Right ventricle myocardium inferior (tissue), 1 donor: Measurements from ENCODE around the gene DYRK4. TPM values are rescaled to one million over a fixed set of nuclear protein-coding genes. Genes with fewer than 3 reads are reported as not detected.

ENCODE experiments used
- ATAC-seq: fragments of 200-7000 bp; cut with Tn5 transposase; one replicate; pipeline ENCODE4 v1.9.1; 2020; ENCODE audit warnings: mild to moderate bottlenecking, moderate library complexity
- DNase-seq: peaks from one replicate; pipeline ENCODE4 v3.0.0; 2021; ENCODE audit errors: missing footprints
- intact Hi-C: fragments of 100-400 bp; cut with DNase I; formaldehyde crosslinking; loops from one replicate; pipeline ENCODE4 v1.11.0; 2022
- total RNA-seq: library from RNA; stranded (reverse); fragmentation: NEBNext Ultra II Directional; extraction: Animal tissue kit (Norgen Biotek cat#: 25700); gene quantifications from one replicate; pipeline ENCODE4 v1.2.1, GENCODE V29; 2021
- donor health status: DM: no; HTN: yes; CAD: no; lungs with severe emphysema.

DYRK4 gene
- total RNA-seq, 1 donor from 2014 or later = 22.7 TPM

- DNase-seq = no peak
- intact Hi-C loops = no loop called here
- ATAC-seq = no peak
Measured at GRCh38 chr12:4603421-4603820, 41.4 kb downstream of the DYRK4 start.

GRCh38 chr12:4603946-4604345, 41.9 kb downstream of the DYRK4 start:
- ATAC-seq = no peak
- DNase-seq = no peak
- intact Hi-C loops = no loop called here

DNA sequence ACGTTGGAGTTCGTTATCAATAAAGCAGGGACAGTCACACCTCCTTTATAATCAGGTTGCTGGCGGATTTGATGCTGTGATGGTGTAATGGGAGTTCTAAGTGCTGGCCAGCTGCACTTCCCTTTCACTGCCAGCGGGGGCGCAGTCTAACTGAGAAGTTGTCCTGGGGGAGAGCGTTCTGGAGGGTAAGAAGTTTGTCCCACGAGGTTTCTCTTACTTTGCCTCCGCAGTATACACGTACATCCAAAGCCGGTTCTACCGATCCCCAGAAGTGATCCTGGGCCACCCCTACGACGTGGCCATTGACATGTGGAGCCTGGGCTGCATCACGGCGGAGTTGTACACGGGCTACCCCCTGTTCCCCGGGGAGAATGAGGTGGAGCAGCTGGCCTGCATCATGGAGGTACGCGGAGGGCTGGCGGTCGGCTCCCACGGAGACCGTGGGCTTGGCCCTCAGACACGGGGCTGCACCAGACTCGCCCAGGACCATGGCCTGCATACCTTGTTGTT, 42.7 kb downstream of the DYRK4 start:
- DNase-seq (peak; percentile 88), ATAC-seq (peak; percentile 93)
- intact Hi-C loops = no loop called here

GRCh38 chr12:4607056-4607455, 45.0 kb downstream of the DYRK4 start:
- DNase-seq = no peak
- intact Hi-C loops = no loop called here
- ATAC-seq = no peak

GRCh38 chr12:4609071-4609470, 47.1 kb downstream of the DYRK4 start:
- ATAC-seq (no peak), DNase-seq (no peak)
- intact Hi-C loops = no loop called here

DNA sequence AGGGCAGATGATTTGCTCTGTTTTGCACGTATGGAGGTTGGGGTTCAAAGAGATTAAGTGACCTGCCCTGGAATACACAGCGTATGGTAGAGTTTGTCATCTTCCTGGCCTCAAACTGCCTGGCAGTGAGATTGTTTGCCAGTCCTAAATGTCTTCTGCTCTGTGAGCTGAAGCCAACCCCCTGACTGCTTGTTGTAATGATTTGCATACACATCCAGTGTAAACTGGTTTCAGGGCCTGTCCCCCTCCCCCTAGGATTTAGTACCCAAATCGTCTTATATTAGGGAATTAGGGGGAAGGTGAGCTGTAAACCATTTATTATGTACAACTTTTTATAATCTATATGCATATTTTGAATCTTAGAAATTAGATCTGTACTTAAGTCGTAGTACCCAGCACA, 48.5 kb downstream of the DYRK4 start:
- DNase-seq (no peak), ATAC-seq (no peak)
- intact Hi-C loops = no loop called here

GRCh38 chr12:4615667-4616066, 53.7 kb downstream of the DYRK4 start:
- ATAC-seq (no peak), DNase-seq (no peak)
- intact Hi-C loops = no loop called here

DNA sequence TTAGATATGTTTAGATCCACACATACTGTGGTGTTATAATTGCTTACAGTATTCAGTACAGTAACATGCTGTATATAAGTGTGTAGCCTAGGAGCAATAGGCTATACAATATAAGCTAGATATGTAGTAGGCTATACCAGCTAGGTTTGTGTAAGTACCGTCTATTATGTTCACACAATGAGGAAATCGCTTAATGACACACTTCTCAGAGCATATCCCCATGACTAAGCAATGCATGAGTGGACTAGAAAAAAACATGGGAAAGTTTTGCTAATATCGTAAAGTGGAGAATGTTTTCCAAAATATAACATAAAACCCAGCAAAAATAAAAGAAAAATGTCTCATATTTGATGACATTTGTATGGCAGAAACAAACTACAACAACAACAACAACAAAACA, 59.5 kb downstream of the DYRK4 start:
- no peak for ATAC-seq
- intact Hi-C loops = no loop called here
- DNase-seq = no peak

DNA sequence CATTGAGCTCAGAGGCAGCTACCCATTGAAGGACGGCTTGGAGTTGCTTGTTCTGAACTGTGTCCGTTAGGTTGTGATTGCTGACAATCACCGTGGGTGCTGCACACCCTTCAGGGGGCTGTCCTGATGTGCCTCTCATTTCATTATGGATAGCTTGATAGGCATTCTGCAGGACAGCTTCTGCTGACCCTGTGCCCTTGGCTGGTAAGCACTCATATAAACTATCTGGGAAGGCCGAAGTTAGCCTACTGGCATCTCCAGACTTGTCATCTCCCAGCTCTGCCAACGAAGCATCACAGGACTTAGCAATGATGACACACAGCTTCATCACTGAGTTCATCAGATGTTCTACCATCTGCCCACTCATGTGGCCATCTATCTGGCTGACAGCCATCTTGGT, 64.5 kb downstream of the DYRK4 start:
- DNase-seq (no peak), ATAC-seq (no peak)
- intact Hi-C loops = no loop called here

GRCh38 chr12:4628406-4628805, 66.4 kb downstream of the DYRK4 start:
- DNase-seq (no peak), ATAC-seq (no peak)
- intact Hi-C loops = no loop called here

DNA sequence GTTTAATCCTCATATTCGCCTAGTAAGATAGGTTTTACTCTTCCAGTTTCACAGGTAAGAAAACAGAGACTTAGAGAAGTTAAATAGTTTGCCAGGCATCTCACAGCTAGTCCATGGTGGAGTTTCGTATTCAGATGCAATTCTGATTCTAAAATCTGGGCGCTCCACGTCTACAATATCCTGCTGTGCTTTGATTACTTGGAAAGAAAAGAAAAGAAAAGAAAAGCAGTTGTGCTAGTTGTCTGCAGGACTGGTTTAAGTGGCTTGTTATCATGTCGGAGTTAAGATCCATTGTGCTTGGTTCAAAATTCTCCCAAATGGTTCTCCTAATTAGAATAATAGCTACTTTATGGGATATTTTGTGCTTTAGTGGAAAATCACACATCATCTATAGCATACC, 68.3 kb downstream of the DYRK4 start:
- DNase-seq = no peak
- ATAC-seq = no peak
- intact Hi-C loops = no loop called here

GRCh38 chr12:4643747-4644146, 81.7 kb downstream of the DYRK4 start:
- DNase-seq (no peak), ATAC-seq (no peak)
- intact Hi-C loops = no loop called here

DNA sequence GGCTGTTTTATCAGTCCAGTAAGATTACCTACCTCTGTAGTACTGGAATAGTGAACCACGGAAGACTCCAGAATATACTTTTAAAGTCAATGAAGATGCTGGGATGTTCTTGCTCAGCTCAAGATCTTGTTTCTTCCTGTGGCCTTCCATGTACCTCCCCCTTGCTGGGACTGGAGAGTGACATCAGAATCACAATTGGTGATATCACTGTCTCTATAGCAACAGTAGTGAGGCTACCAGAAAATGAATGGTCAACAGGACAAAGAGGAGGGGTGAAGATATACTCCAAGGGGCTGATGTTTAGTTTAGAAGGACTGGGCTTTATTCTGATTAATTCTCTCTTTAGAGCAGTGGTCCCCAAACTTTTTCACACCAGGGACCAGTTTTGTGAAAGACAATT, 83.0 kb downstream of the DYRK4 start:
- intact Hi-C loops = loop anchor here (5.0 kb wide), 1 partner anchor 112 kb away; no protein-coding TSS in a partner anchor
- ATAC-seq = no peak
- no peak for DNase-seq

- ATAC-seq (no peak), DNase-seq (no peak)
- intact Hi-C loops = loop anchor here (5.0 kb wide), 1 partner anchor 109 kb away; no protein-coding TSS in a partner anchor
Measured at GRCh38 chr12:4648104-4648500, 86.1 kb downstream of the DYRK4 start.

DNA sequence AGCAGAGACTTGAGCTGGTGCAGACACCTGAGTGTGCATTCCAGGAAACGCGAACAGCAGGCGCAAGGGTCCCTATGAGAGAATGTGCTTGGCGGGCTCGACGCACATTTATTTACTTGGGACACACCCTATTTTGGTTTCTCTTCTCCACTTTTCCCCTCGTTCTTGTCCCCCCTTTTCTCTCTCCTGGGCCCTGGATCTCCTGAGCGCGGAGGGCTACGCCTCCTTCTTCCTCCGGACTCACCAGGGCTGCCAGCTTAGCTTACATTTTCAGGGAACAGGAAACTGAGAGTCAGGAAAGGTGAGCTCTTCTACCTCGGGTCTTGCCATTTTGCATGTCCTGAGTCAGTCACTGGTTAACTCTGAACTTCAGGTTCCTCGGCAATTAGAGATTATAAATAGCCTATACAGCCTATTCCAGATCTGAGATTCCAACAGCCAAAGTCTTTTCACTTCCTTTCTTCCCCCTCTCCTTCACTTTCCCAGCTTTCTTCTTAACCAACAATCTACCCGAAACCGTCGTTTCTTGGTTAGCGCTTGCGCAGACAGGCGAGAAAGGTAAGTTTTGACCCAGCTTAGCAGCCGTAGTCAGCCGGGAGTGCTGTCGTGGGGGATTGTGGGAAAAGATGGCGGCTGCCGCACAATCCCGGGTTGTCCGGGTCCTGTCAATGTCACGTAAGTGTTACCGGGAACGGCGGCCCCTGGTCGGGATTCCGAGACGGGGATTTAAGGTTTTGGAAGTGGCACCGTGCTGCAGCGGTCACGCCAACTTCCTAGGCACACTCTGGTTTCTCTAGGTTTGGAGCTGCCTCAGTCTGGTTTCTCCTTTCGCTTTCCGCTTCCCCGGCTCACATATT, 86.7 kb downstream of the DYRK4 start, which contains the start of the genes AKAP3 and NDUFA9:
TSS of gene AKAP3 (minus strand) at position 551 of the 857 bp plus-strand sequence. CDS start 10,855 bp downstream, outside the sequence.
TSS of gene NDUFA9 (plus strand) at position 614 of the 857 bp plus-strand sequence. CDS start at position 627, 13 bp downstream.
- peak; percentile 98 for ATAC-seq
- intact Hi-C loops = loop anchor here (5.0 kb wide), 1 partner anchor 109 kb away; no protein-coding TSS in a partner anchor
- peak; percentile 83 for DNase-seq

GRCh38 chr12:4649358-4649661, 87.3 kb downstream of the DYRK4 start:
- no peak for ATAC-seq
- intact Hi-C loops = loop anchor here (5.0 kb wide), 1 partner anchor 108 kb away; no protein-coding TSS in a partner anchor
- no peak for DNase-seq

GRCh38 chr12:4653257-4653656, 91.2 kb downstream of the DYRK4 start:
- DNase-seq = no peak
- intact Hi-C loops = no loop called here

DNA sequence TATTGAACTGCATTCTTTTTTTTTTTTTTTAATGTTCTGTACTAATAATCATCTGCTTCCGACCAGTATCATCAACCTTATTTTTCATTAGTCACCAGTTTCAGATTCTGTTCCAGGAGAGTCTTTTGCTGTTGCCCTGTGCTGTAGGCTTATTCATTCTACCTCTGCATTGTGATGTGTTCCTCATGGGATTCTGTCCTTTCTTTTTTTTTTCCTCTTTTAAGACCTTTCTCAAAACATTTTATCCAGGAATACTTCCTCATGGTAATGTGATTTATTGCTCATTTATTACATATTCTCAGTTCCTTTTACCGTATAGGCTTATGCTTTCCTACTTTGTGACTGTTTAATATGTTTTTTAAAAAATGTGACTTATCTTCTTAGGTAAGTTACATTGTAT, 91.7 kb downstream of the DYRK4 start:
- intact Hi-C loops = no loop called here
- ATAC-seq = no peak

More at GRCh38 chr12:4653257-4653656, 91.2 kb downstream of the DYRK4 start:
- ATAC-seq = no peak

More for the DNA sequence above, 91.7 kb downstream of the DYRK4 start:
- DNase-seq = no peak
